ENCODE results near the gene KBTBD7.

DNA sequence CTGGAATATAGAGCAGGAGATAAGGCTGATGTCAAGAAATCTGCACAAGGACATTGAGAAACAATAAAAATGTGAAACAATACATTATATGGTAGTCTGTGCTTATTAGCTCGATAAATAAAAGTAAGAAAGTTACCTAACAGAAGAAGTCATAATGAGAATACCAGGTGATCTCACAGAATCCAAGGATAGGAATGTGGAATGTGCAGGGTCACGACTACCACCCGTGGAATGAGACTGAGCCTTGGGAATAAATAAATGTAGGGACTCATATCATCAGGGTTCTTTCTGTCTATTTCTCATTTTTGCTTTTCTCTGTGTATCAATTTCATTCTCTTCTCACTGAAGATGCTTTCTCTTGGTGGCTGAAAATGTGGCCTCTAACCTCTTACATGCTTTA is 26.0 kb upstream of the KBTBD7 start:
- TF ChIP-seq POLR2AphosphoS5 (IDR thresholded peaks at IDR 0.05) (no peak), POLR2A (IDR thresholded peaks at IDR 0.05) (no peak)
- TF ChIP-seq, protein P1, sequence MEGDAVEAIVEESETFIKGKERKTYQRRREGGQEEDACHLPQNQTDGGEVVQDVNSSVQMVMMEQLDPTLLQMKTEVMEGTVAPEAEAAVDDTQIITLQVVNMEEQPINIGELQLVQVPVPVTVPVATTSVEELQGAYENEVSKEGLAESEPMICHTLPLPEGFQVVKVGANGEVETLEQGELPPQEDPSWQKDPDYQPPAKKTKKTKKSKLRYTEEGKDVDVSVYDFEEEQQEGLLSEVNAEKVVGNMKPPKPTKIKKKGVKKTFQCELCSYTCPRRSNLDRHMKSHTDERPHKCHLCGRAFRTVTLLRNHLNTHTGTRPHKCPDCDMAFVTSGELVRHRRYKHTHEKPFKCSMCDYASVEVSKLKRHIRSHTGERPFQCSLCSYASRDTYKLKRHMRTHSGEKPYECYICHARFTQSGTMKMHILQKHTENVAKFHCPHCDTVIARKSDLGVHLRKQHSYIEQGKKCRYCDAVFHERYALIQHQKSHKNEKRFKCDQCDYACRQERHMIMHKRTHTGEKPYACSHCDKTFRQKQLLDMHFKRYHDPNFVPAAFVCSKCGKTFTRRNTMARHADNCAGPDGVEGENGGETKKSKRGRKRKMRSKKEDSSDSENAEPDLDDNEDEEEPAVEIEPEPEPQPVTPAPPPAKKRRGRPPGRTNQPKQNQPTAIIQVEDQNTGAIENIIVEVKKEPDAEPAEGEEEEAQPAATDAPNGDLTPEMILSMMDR (IDR thresholded peaks at IDR 0.05): no peak
